ENCODE measurements around the gene STK39. TPM values are rescaled to one million over a fixed set of nuclear protein-coding genes. Genes with fewer than 3 reads are reported as not detected.

STK39 gene
- total and polyA plus RNA-seq, 9 of the 15 experiments (the other 6 are each of a cell fraction or from before 2014, with no cell fraction given): 0.19 to 0.76 (median 0.51) TPM

DNA sequence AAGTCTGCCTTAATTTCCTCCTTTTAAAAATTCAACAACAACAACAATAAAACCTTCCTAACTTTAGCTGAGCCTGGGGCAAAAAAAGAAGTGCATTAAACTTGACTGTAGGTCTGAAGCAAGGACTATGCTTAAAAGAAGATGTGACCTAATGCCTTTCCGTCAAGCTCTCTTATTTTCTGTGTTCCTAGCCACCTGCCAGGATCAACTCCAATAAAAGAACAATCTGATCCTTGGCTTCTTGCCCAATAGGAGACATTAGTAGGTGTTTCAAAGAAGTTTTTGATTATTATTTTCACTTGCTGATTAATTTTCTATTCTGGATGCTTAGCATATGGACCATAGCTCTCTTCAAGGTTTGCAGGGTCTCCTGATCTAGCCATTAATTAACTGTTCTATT, 237.5 kb downstream of the STK39 start:
- intact Hi-C loops (cut with micrococcal nuclease) (no loop called here), in situ Hi-C loops (cut with MboI) (no loop called here)
- TF ChIP-seq ARID2 (IDR thresholded peaks at IDR 0.05): no peak
- no peak for TF ChIP-seq SMARCB1 (IDR thresholded peaks at IDR 0.05; ENCODE audit: insufficient read length, low read depth)
- TF ChIP-seq ZNF75A (CRISPR knock-in tag; IDR thresholded peaks at IDR 0.05): no peak
- TF ChIP-seq NCOA4 (IDR thresholded peaks at IDR 0.05; ENCODE audit: partially characterized antibody): no peak
- Histone ChIP-seq H2AFZ (ENCODE audit: low read depth, low read length) (no peak overlapping the region), H3K36me3 (ENCODE audit: control insufficient read depth, insufficient read depth, low read length) (no peaks in the 10 kb centered on the region), H3K9me1 (ENCODE audit: control insufficient read depth, insufficient read depth, low read length) (no peaks in the 10 kb centered on the region), H3K79me2 (ENCODE audit: control insufficient read depth, insufficient read depth, low read length) (no peaks in the 10 kb centered on the region), H3K27me3 (ENCODE audit: control insufficient read depth in 2 of 2, insufficient read depth in 2 of 2, low read length in 2 of 2) (peaks cover 6 to 12% of the 10 kb centered on the region in 2 experiments; a peak in 3 of 5 replicates), H3K9me3 (replicated peaks; ENCODE audit: control insufficient read depth, insufficient read depth, low read depth, low read length) (no peaks in the 10 kb centered on the region), H4K20me1 (replicated peaks; ENCODE audit: control insufficient read depth, insufficient read depth, low read length) (no peaks in the 10 kb centered on the region), H3K4me3 (no peak overlapping the region), H3K4me2 (ENCODE audit: insufficient read depth, low read length) (no peak overlapping the region), H3K9ac (ENCODE audit: insufficient read depth in 1 of 2, low read depth in 2 of 2, low read length in 2 of 2) (no peak overlapping the region), H3K27ac (ENCODE audit: extremely low read depth, low read depth, low read length) (no peak overlapping the region), H3K4me1 (replicated peaks in 1 of 2; ENCODE audit: control insufficient read depth in 2 of 2, insufficient read depth in 2 of 2, low read length in 2 of 2) (no peaks in the 10 kb centered on the region)
- no TSS peak for BruUV-seq (replicated peaks)
- no peak for FAIRE-seq
- 0% methylated on average over 1 of the region's 1 CpG for WGBS (ENCODE audit: insufficient coverage, low coverage, missing lambda C conversion rate)
- CTCF ChIA-PET (ENCODE audit: low intra/inter-chr PET ratio): no interaction called here
- ATAC-seq: no peak
- POLR2A ChIA-PET: interaction anchor here (0.6 kb wide), 1 partner anchor 14 kb away, joined by 3 read pairs; no protein-coding TSS in a partner anchor
- DNase-seq (ENCODE audit: extremely low read depth in 1 of 4, low spot score in 3 of 4): no peak

- Histone ChIP-seq H2AFZ (ENCODE audit: low read depth, low read length) (no peak overlapping the region), H3K27me3 (ENCODE audit: control insufficient read depth in 2 of 2, insufficient read depth in 2 of 2, low read length in 2 of 2) (peaks cover 5 to 14% of the 10 kb centered on the region in 2 experiments; a peak in 4 of 5 replicates), H3K9me1 (ENCODE audit: control insufficient read depth, insufficient read depth, low read length) (no peaks in the 10 kb centered on the region), H3K27ac (ENCODE audit: extremely low read depth, low read depth, low read length) (no peak overlapping the region), H3K4me3 (no peak overlapping the region), H3K9me3 (replicated peaks; ENCODE audit: control insufficient read depth, insufficient read depth, low read depth, low read length) (no peaks in the 10 kb centered on the region), H3K9ac (ENCODE audit: insufficient read depth in 1 of 2, low read depth in 2 of 2, low read length in 2 of 2) (no peak overlapping the region), H3K79me2 (ENCODE audit: control insufficient read depth, insufficient read depth, low read length) (no peaks in the 10 kb centered on the region), H4K20me1 (replicated peaks; ENCODE audit: control insufficient read depth, insufficient read depth, low read length) (no peaks in the 10 kb centered on the region), H3K4me1 (replicated peaks in 1 of 2; ENCODE audit: control insufficient read depth in 2 of 2, insufficient read depth in 2 of 2, low read length in 2 of 2) (no peaks in the 10 kb centered on the region), H3K36me3 (ENCODE audit: control insufficient read depth, insufficient read depth, low read length) (no peaks in the 10 kb centered on the region), H3K4me2 (ENCODE audit: insufficient read depth, low read length) (no peak overlapping the region)
- ChIA-PET POLR2A (no interaction called here), CTCF (ENCODE audit: low intra/inter-chr PET ratio) (no interaction called here)
- in situ Hi-C loops (cut with MboI) (no loop called here), intact Hi-C loops (cut with micrococcal nuclease) (no loop called here)
- no TSS peak for BruUV-seq (replicated peaks)
- no peak for DNase-seq (ENCODE audit: extremely low read depth in 1 of 4, low spot score in 3 of 4)
- 2% methylated on average over 3 of the region's 3 CpGs for WGBS (ENCODE audit: insufficient coverage, low coverage, missing lambda C conversion rate)
- TF ChIP-seq ZNF143 (CRISPR knock-in tag; IDR thresholded peaks at IDR 0.05) (no peak), GTF2A2 (tag; IDR thresholded peaks at IDR 0.05) (no peak)
- TF ChIP-seq, protein P1, sequence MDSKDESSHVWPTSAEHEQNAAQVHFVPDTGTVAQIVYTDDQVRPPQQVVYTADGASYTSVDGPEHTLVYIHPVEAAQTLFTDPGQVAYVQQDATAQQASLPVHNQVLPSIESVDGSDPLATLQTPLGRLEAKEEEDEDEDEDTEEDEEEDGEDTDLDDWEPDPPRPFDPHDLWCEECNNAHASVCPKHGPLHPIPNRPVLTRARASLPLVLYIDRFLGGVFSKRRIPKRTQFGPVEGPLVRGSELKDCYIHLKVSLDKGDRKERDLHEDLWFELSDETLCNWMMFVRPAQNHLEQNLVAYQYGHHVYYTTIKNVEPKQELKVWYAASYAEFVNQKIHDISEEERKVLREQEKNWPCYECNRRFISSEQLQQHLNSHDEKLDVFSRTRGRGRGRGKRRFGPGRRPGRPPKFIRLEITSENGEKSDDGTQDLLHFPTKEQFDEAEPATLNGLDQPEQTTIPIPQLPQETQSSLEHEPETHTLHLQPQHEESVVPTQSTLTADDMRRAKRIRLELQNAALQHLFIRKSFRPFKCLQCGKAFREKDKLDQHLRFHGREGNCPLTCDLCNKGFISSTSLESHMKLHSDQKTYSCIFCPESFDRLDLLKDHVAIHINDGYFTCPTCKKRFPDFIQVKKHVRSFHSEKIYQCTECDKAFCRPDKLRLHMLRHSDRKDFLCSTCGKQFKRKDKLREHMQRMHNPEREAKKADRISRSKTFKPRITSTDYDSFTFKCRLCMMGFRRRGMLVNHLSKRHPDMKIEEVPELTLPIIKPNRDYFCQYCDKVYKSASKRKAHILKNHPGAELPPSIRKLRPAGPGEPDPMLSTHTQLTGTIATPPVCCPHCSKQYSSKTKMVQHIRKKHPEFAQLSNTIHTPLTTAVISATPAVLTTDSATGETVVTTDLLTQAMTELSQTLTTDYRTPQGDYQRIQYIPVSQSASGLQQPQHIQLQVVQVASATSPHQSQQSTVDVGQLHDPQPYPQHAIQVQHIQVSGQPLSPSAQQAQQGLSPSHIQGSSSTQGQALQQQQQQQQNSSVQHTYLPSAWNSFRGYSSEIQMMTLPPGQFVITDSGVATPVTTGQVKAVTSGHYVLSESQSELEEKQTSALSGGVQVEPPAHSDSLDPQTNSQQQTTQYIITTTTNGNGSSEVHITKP (IDR thresholded peaks at IDR 0.05; ENCODE audit: partially characterized antibody): no peak
- no peak for ATAC-seq
- FAIRE-seq: no peak
Measured at GRCh38 chr2:168008646-168009195, 238.7 kb downstream of the STK39 start.

Data from K562 (cell line).